PC-3 (cell line): ENCODE measurements around the gene C1orf21. TPM values are rescaled to one million over a fixed set of nuclear protein-coding genes. Genes with fewer than 3 reads are reported as not detected.

ENCODE experiments used
- ATAC-seq: fragments of 200-7000 bp; cut with Tn5 transposase; 2 replicates; pipeline ENCODE4 v1.9.1; 2020; ENCODE audit warnings: mild to moderate bottlenecking, moderate library complexity
- BruUV-seq: library from RNA; stranded (reverse); fragments of 400-500 nt; replicated peaks from 2 replicates; lab custom pipeline; 2021; lab: Mats Ljungman, UMichigan
- CTCF ChIA-PET: fragments of 300-600 bp; sonication (Branson Sonifier 250); formaldehyde crosslinking; loops from one replicate; lab custom pipeline; 2022; ENCODE audit warnings: antibody characterized with exemption; lab: Charles Lee
- POLR2A ChIA-PET: fragments of 300-600 bp; sonication (Branson Sonifier 250); formaldehyde crosslinking; loops from one replicate; lab custom pipeline; 2022; ENCODE audit warnings: antibody characterized with exemption; ENCODE audit not compliant: unreplicated experiment; lab: Charles Lee
- DNase-seq: peaks from one replicate; pipeline ENCODE4 v3.0.0-alpha.2; 2015
- H2AFZ ChIP-seq: fragments of 300-600 bp; sonication (generic); 2 replicates; pipeline ENCODE4 v1.6.0; 2016; ENCODE audit warnings: antibody characterized with exemption, low read length
- H3F3A ChIP-seq: fragments of 300-600 bp; sonication (generic); one replicate; pipeline ENCODE4 v1.6.0; 2017; ENCODE audit warnings: antibody characterized with exemption, low read length, control low read depth, mild to moderate bottlenecking; ENCODE audit not compliant: unreplicated experiment
- H3K27ac ChIP-seq: fragments of 300-600 bp; sonication (generic); 2 replicates; pipeline ENCODE4 v1.5.1; 2016; ENCODE audit warnings: mild to moderate bottlenecking, low read length
- H3K27me3 ChIP-seq: fragments of 300-600 bp; sonication (generic); 2 replicates; pipeline ENCODE4 v1.6.1; 2016; ENCODE audit warnings: low read length, mixed read lengths
- H3K36me3 ChIP-seq: fragments of 300-600 bp; sonication (generic); 2 replicates; pipeline ENCODE4 v1.6.1; 2016; ENCODE audit warnings: low read depth, mixed run types, low read length, mixed read lengths
- H3K4me1 ChIP-seq: fragments of 300-600 bp; sonication (generic); 2 replicates; pipeline ENCODE4 v1.5.1; 2016; ENCODE audit warnings: low read length; ENCODE audit not compliant: insufficient read depth
- H3K4me2 ChIP-seq: fragments of 300-600 bp; sonication (generic); 2 replicates; pipeline ENCODE4 v1.6.0; 2016; ENCODE audit warnings: low read length
- H3K4me3 ChIP-seq: fragments of 300-600 bp; sonication (generic); 2 replicates; pipeline ENCODE4 v1.5.1; 2016; ENCODE audit warnings: mild to moderate bottlenecking, low read length, mixed read lengths
- H3K79me2 ChIP-seq: fragments of 300-600 bp; sonication (generic); 2 replicates; pipeline ENCODE4 v1.6.1; 2017; ENCODE audit warnings: low read length, mixed read lengths
- H3K9ac ChIP-seq: fragments of 300-600 bp; sonication (generic); 2 replicates; pipeline ENCODE4 v1.6.0; 2016; ENCODE audit warnings: mild to moderate bottlenecking, low read length
- H3K9me2 ChIP-seq: fragments of 300-600 bp; sonication (generic); replicated peaks from 2 replicates; pipeline ENCODE4 v1.6.1; 2016; ENCODE audit warnings: mixed run types, low read length, mixed read lengths
- H3K9me3 ChIP-seq: fragments of 300-600 bp; sonication (generic); 2 replicates; pipeline ENCODE4 v1.6.1; 2016; ENCODE audit warnings: low read length, mixed read lengths
- H4K20me1 ChIP-seq: fragments of 300-600 bp; sonication (generic); 2 replicates; pipeline ENCODE4 v1.6.1; 2016; ENCODE audit warnings: low read length, mixed read lengths
- EZH2 ChIP-seq: fragments of 300-600 bp; sonication (generic); IDR thresholded peaks from one replicate; pipeline ENCODE4 v1.6.1; 2017; ENCODE audit warnings: antibody characterized with exemption, mild to moderate bottlenecking, low read length; ENCODE audit not compliant: unreplicated experiment
- EZH2phosphoT487 ChIP-seq: fragments of 300-600 bp; sonication (generic); IDR thresholded peaks from 2 replicates; pipeline ENCODE4 v1.6.1; 2018; ENCODE audit warnings: mild to moderate bottlenecking, antibody characterized with exemption, low read length, borderline replicate concordance
- intact Hi-C: fragments of 100-400 bp; cut with micrococcal nuclease; formaldehyde crosslinking; loops from 2 replicates; pipeline ENCODE4 v1.9.0; 2023
- total RNA-seq: library from RNA; depleted of rRNA; stranded (reverse); fragments of >200 nt; gene quantifications from 2 replicates; pipeline ENCODE4 v1.2.3, GENCODE V29; 2014
- TF ChIP-seq, protein P1 (sequence below): fragments of 300-600 bp; sonication (generic); conservative IDR thresholded peaks from 2 replicates; pipeline ENCODE4 v1.5.1; 2017; ENCODE audit warnings: antibody characterized with exemption, low read depth, mild to moderate bottlenecking, low read length

C1orf21 gene
- total RNA-seq, 1 experiment from 2014 or later: 1.3 TPM

- no peaks in the 10 kb centered on the region for H4K20me1 ChIP-seq
- H2AFZ ChIP-seq: no peak overlapping the region
- H3F3A ChIP-seq: no peaks in the 10 kb centered on the region
- no peak overlapping the region for H3K27ac ChIP-seq
- H3K9me3 ChIP-seq: no peaks in the 10 kb centered on the region
- CTCF ChIA-PET: no interaction called here
- BruUV-seq: no TSS peak
- H3K9ac ChIP-seq: no peak overlapping the region
- TF ChIP-seq EZH2phosphoT487 (no peak), EZH2 (no peak)
- TF ChIP-seq, protein P1, sequence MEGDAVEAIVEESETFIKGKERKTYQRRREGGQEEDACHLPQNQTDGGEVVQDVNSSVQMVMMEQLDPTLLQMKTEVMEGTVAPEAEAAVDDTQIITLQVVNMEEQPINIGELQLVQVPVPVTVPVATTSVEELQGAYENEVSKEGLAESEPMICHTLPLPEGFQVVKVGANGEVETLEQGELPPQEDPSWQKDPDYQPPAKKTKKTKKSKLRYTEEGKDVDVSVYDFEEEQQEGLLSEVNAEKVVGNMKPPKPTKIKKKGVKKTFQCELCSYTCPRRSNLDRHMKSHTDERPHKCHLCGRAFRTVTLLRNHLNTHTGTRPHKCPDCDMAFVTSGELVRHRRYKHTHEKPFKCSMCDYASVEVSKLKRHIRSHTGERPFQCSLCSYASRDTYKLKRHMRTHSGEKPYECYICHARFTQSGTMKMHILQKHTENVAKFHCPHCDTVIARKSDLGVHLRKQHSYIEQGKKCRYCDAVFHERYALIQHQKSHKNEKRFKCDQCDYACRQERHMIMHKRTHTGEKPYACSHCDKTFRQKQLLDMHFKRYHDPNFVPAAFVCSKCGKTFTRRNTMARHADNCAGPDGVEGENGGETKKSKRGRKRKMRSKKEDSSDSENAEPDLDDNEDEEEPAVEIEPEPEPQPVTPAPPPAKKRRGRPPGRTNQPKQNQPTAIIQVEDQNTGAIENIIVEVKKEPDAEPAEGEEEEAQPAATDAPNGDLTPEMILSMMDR: no peak
- H3K27me3 ChIP-seq: no peaks in the 10 kb centered on the region
- no peaks in the 10 kb centered on the region for H3K79me2 ChIP-seq
- no peak for ATAC-seq
- H3K4me2 ChIP-seq: no peak overlapping the region
- no peaks in the 10 kb centered on the region for H3K9me2 ChIP-seq
- no peaks in the 10 kb centered on the region for H3K4me1 ChIP-seq
- no peak overlapping the region for H3K4me3 ChIP-seq
- DNase-seq: no peak
- intact Hi-C loops: no loop called here
- no peaks in the 10 kb centered on the region for H3K36me3 ChIP-seq
- POLR2A ChIA-PET: no interaction called here
Observed at GRCh38 chr1:184469396-184469795, 82.6 kb downstream of the C1orf21 start.

- no peak for ATAC-seq
- no peaks in the 10 kb centered on the region for H3K4me1 ChIP-seq
- H3K27me3 ChIP-seq: no peaks in the 10 kb centered on the region
- no TSS peak for BruUV-seq
- no peaks in the 10 kb centered on the region for H3F3A ChIP-seq
- no peak overlapping the region for H3K9ac ChIP-seq
- no peaks in the 10 kb centered on the region for H4K20me1 ChIP-seq
- no peaks in the 10 kb centered on the region for H3K36me3 ChIP-seq
- H2AFZ ChIP-seq: no peak overlapping the region
- no peaks in the 10 kb centered on the region for H3K9me3 ChIP-seq
- H3K27ac ChIP-seq: no peak overlapping the region
- intact Hi-C loops: no loop called here
- ChIA-PET POLR2A (no interaction called here), CTCF (no interaction called here)
- TF ChIP-seq, protein P1: no peak
- no peak for TF ChIP-seq EZH2
- TF ChIP-seq EZH2phosphoT487: no peak
- H3K79me2 ChIP-seq: no peaks in the 10 kb centered on the region
- H3K4me2 ChIP-seq: no peak overlapping the region
- H3K9me2 ChIP-seq: no peaks in the 10 kb centered on the region
- no peak overlapping the region for H3K4me3 ChIP-seq
- DNase-seq: no peak
Observed at GRCh38 chr1:184471686-184472085, 84.9 kb downstream of the C1orf21 start.

DNA sequence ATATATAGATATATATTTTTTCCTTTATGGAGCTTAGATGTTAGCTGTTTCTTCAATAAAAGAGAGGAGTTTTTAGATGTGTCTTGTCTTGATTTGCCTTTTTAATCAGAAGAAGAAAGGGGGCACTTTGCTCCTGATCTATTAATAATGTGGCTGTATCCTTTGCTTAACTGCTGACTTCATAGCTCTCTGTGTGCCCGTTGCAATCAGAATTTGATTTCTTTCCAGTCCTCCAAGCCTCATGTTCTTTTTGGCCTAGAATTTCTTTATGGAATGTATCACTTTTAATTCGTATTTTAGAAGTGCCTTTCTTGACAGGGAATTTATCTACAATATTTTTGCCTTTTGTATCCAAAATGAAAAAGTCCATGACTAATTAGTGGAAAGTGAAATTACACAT lies 85.3 kb downstream of the C1orf21 start:
- TF ChIP-seq, protein P1: no peak
- TF ChIP-seq EZH2: no peak
- no peak for TF ChIP-seq EZH2phosphoT487
- no peaks in the 10 kb centered on the region for H3K9me3 ChIP-seq
- H3K36me3 ChIP-seq: no peaks in the 10 kb centered on the region
- no peak overlapping the region for H3K9ac ChIP-seq
- H3K27ac ChIP-seq: no peak overlapping the region
- intact Hi-C loops: no loop called here
- ChIA-PET POLR2A (no interaction called here), CTCF (no interaction called here)
- no peak for ATAC-seq
- no peak overlapping the region for H2AFZ ChIP-seq
- no peaks in the 10 kb centered on the region for H3K4me1 ChIP-seq
- no peaks in the 10 kb centered on the region for H3K9me2 ChIP-seq
- no peaks in the 10 kb centered on the region for H4K20me1 ChIP-seq
- H3K4me3 ChIP-seq: no peak overlapping the region
- no peaks in the 10 kb centered on the region for H3K27me3 ChIP-seq
- H3K79me2 ChIP-seq: no peaks in the 10 kb centered on the region
- H3K4me2 ChIP-seq: no peak overlapping the region
- no peak for DNase-seq
- no TSS peak for BruUV-seq
- no peaks in the 10 kb centered on the region for H3F3A ChIP-seq
